ENCODE results near the gene PLXDC2.

- TF ChIP-seq CTCF (IDR thresholded peaks at IDR 0.05) (no peak), POLR2AphosphoS5 (IDR thresholded peaks at IDR 0.05; ENCODE audit: low read depth, low read length) (no peak), SIN3A (IDR thresholded peaks at IDR 0.05; ENCODE audit: borderline replicate concordance, insufficient read depth, low read depth, low read length) (no peak)
Measured at GRCh38 chr10:19857876-19858275, 41.6 kb downstream of the PLXDC2 start.

Measured in Panc1 (cell line).